HepG2 (cell line): ENCODE results near the gene HES7. TPM values are rescaled to one million over a fixed set of nuclear protein-coding genes. Genes with fewer than 3 reads are reported as not detected.
A peak's percentile ranks its signal among the peaks of the same experiment; 100 is the strongest.

Experiments
- BRCA1 ChIP-seq: sonication (generic); formaldehyde crosslinking; IDR thresholded peaks from 2 replicates; pipeline ENCODE4 v1.4.0; 2020; ENCODE audit warnings: missing genetic modification reagents
- CSRNP2 ChIP-seq: sonication (generic); formaldehyde crosslinking; conservative IDR thresholded peaks from 2 replicates; pipeline ENCODE4 v1.8.0; 2022; ENCODE audit warnings: low read depth, missing genetic modification reagents
- FOXO1 ChIP-seq: sonication (generic); formaldehyde crosslinking; IDR thresholded peaks from 2 replicates; pipeline ENCODE4 v1.4.0; 2020; ENCODE audit warnings: missing genetic modification reagents
- GABPA ChIP-seq, 2 experiments: IDR thresholded peaks; 2 replicates each; pipeline ENCODE4 v1.6.1; 2011 to 2016; ENCODE audit warnings: low read depth in 2 of 2, low read length in 1 of 2, missing biosample characterization in 1 of 2, missing genetic modification characterization in 1 of 2
- HNF4A ChIP-seq: sonication (generic); formaldehyde crosslinking; IDR thresholded peaks from 2 replicates; pipeline ENCODE4 v1.4.0; 2020; ENCODE audit warnings: missing genetic modification reagents
- HNF4G ChIP-seq, 2 experiments: sonication (generic) in 1 of 2; formaldehyde crosslinking in 1 of 2; IDR thresholded peaks; 2 replicates each; pipeline versions ENCODE4 v1.4.0 to v1.6.1; 2011 to 2020; ENCODE audit warnings: borderline replicate concordance in 2 of 2, low read depth in 2 of 2, mild to moderate bottlenecking in 2 of 2, low read length in 1 of 2, missing genetic modification reagents in 1 of 2, moderate library complexity in 1 of 2
- IKZF4 ChIP-seq: sonication (generic); formaldehyde crosslinking; IDR thresholded peaks from 2 replicates; pipeline ENCODE4 v1.5.1; 2020; ENCODE audit warnings: borderline replicate concordance, mild to moderate bottlenecking, low read depth, missing genetic modification reagents; ENCODE audit errors: not compliant biosample characterization
- JUND ChIP-seq: sonication (generic); formaldehyde crosslinking; IDR thresholded peaks from 2 replicates; pipeline ENCODE4 v1.8.0; 2022; ENCODE audit warnings: mild to moderate bottlenecking, missing genetic modification reagents
- NFATC3 ChIP-seq: sonication (generic); formaldehyde crosslinking; IDR thresholded peaks from 2 replicates; pipeline ENCODE4 v1.5.1; 2020; ENCODE audit warnings: mild to moderate bottlenecking, missing genetic modification reagents
- SAFB2 ChIP-seq: sonication (generic); formaldehyde crosslinking; IDR thresholded peaks from 2 replicates; pipeline ENCODE4 v1.5.1; 2020; ENCODE audit warnings: missing genetic modification reagents, low read depth, mild to moderate bottlenecking, borderline replicate concordance
- SATB2 ChIP-seq: sonication (generic); formaldehyde crosslinking; IDR thresholded peaks from 2 replicates; pipeline ENCODE4 v1.5.0; 2020; ENCODE audit warnings: missing genetic modification reagents
- SNAPC5 ChIP-seq: sonication (generic); formaldehyde crosslinking; IDR thresholded peaks from 2 replicates; pipeline ENCODE4 v1.8.1; 2023; ENCODE audit warnings: mild to moderate bottlenecking, missing genetic modification reagents, borderline replicate concordance
- TBP ChIP-seq: sonication (generic); formaldehyde crosslinking; IDR thresholded peaks from 2 replicates; pipeline ENCODE4 v1.5.0; 2020; ENCODE audit warnings: missing genetic modification reagents
- ZBTB21 ChIP-seq: sonication (generic); formaldehyde crosslinking; IDR thresholded peaks from 2 replicates; pipeline ENCODE4 v1.4.0; 2020; ENCODE audit warnings: missing genetic modification reagents
- ZFAT ChIP-seq: sonication (generic); formaldehyde crosslinking; conservative IDR thresholded peaks from 2 replicates; pipeline ENCODE4 v1.8.1; 2023; ENCODE audit warnings: missing genetic modification reagents, inconsistent platforms
- ZNF33A ChIP-seq: sonication (generic); formaldehyde crosslinking; IDR thresholded peaks from 2 replicates; pipeline ENCODE4 v1.5.1; 2020; ENCODE audit warnings: missing genetic modification reagents, mild to moderate bottlenecking, moderate library complexity, borderline replicate concordance
- ZNF451 ChIP-seq: sonication (generic); formaldehyde crosslinking; IDR thresholded peaks from 2 replicates; pipeline ENCODE4 v1.5.0; 2020; ENCODE audit warnings: mild to moderate bottlenecking, missing genetic modification reagents
- ZNF549 ChIP-seq: sonication (generic); formaldehyde crosslinking; IDR thresholded peaks from 2 replicates; pipeline ENCODE4 v1.5.0; 2020; ENCODE audit warnings: missing genetic modification reagents
- ZNF574 ChIP-seq: sonication (generic); formaldehyde crosslinking; IDR thresholded peaks from 2 replicates; pipeline ENCODE4 v1.4.0; 2020; ENCODE audit warnings: missing genetic modification reagents
- polyA plus RNA-seq, 8 experiments: library from polyadenylated mRNA; depleted of rRNA in 3 of 8; stranded (reverse) in 7 of 8; unstranded in 1 of 8; fragments of >200 nt; fragmentation: Illumina TruSeq in 4 of 8; extraction: Trizol in 4 of 8; gene quantifications; 2 replicates each; pipeline versions ENCODE4 v1.2.1 to v1.2.3, GENCODE V29; 2011 to 2016; ENCODE audit warnings: low read depth in 4 of 8, missing spikeins in 1 of 8, mixed read lengths in 1 of 8; ENCODE audit not compliant: insufficient read depth in 1 of 8
- total RNA-seq, 5 experiments: library from RNA; depleted of rRNA; stranded (reverse); fragments of >200 nt; fragmentation: Illumina TruSeq; extraction: Trizol; gene quantifications; 2 replicates each; pipeline ENCODE4 v1.2.3, GENCODE V29; 2016; ENCODE audit warnings: low read depth in 1 of 5
- TF ChIP-seq, protein P1 (sequence below): sonication (generic); formaldehyde crosslinking; IDR thresholded peaks from 2 replicates; pipeline ENCODE4 v1.8.0; 2022; ENCODE audit warnings: low read depth, missing genetic modification reagents
- TF ChIP-seq, protein P2 (sequence below): sonication (generic); formaldehyde crosslinking; IDR thresholded peaks from 2 replicates; pipeline ENCODE4 v1.4.0; 2020; ENCODE audit warnings: mild to moderate bottlenecking, missing genetic modification reagents, borderline replicate concordance

Gene HES7
- total and polyA plus RNA-seq, 2 of the 13 experiments (the other 11 are each of a cell fraction or from before 2014, with no cell fraction given), result not detected

GRCh38 chr17:8163978-8164814 is 40.3 kb upstream of the HES7 start (continued):
- TF ChIP-seq IKZF4, result no peak
- TF ChIP-seq HNF4G (IDR thresholded peaks at IDR 0.05; ENCODE audit: borderline replicate concordance, low read depth, low read length), result no peak; the same call in 1 of the 2 replicates
- no peak for TF ChIP-seq HNF4G (CRISPR knock-in tag; IDR thresholded peaks at IDR 0.05; ENCODE audit: borderline replicate concordance, low read depth)
- TF ChIP-seq TBP (CRISPR knock-in tag), result no peak
- no peak for TF ChIP-seq ZNF549 (CRISPR knock-in tag)
- TF ChIP-seq HNF4A (CRISPR knock-in tag), result peak; percentile 56
- TF ChIP-seq SATB2 (CRISPR knock-in tag), result no peak
- TF ChIP-seq, protein P1, sequence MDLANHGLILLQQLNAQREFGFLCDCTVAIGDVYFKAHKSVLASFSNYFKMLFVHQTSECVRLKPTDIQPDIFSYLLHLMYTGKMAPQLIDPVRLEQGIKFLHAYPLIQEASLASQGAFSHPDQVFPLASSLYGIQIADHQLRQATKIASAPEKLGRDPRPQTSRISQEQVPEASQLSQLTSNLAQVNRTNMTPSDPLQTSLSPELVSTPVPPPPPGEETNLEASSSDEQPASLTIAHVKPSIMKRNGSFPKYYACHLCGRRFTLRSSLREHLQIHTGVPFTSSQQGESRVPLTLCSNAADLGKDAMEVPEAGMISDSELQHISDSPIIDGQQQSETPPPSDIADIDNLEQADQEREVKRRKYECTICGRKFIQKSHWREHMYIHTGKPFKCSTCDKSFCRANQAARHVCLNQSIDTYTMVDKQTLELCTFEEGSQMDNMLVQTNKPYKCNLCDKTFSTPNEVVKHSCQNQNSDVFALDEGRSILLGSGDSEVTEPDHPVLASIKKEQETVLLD, result no peak
- TF ChIP-seq FOXO1, result peak; percentile 59; the same call in 1 of the 2 replicates
- TF ChIP-seq GABPA (IDR thresholded peaks at IDR 0.05; ENCODE audit: low read depth, low read length), result no peak
- TF ChIP-seq GABPA (CRISPR knock-in tag; IDR thresholded peaks at IDR 0.05; ENCODE audit: low read depth), result peak; percentile 47
- no peak for TF ChIP-seq ZNF33A (CRISPR knock-in tag)
- TF ChIP-seq CSRNP2 (CRISPR knock-in tag), result no peak
- no peak for TF ChIP-seq ZNF574 (CRISPR knock-in tag)
- TF ChIP-seq ZNF451 (CRISPR knock-in tag), result no peak
- no peak for TF ChIP-seq ZBTB21 (CRISPR knock-in tag)
- TF ChIP-seq, protein P2, sequence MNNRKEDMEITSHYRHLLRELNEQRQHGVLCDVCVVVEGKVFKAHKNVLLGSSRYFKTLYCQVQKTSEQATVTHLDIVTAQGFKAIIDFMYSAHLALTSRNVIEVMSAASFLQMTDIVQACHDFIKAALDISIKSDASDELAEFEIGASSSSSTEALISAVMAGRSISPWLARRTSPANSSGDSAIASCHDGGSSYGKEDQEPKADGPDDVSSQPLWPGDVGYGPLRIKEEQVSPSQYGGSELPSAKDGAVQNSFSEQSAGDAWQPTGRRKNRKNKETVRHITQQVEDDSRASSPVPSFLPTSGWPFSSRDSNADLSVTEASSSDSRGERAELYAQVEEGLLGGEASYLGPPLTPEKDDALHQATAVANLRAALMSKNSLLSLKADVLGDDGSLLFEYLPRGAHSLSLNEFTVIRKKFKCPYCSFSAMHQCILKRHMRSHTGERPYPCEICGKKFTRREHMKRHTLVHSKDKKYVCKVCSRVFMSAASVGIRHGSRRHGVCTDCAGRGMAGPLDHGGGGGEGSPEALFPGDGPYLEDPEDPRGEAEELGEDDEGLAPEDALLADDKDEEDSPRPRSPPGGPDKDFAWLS (CRISPR knock-in tag), result no peak
- TF ChIP-seq SNAPC5 (CRISPR knock-in tag), result no peak
- TF ChIP-seq JUND (CRISPR knock-in tag), result no peak
- no peak for TF ChIP-seq ZFAT (CRISPR knock-in tag)
- no peak for TF ChIP-seq BRCA1 (CRISPR knock-in tag)
- no peak for TF ChIP-seq NFATC3 (CRISPR knock-in tag)
- TF ChIP-seq SAFB2 (CRISPR knock-in tag), result no peak
